Measurements from ENCODE around the gene MBNL1. TPM values are rescaled to one million over a fixed set of nuclear protein-coding genes. Genes with fewer than 3 reads are reported as not detected.

Gene MBNL1
- total and polyA plus RNA-seq, 4 donors = 25.8 to 121 (median 71.9) TPM

DNA sequence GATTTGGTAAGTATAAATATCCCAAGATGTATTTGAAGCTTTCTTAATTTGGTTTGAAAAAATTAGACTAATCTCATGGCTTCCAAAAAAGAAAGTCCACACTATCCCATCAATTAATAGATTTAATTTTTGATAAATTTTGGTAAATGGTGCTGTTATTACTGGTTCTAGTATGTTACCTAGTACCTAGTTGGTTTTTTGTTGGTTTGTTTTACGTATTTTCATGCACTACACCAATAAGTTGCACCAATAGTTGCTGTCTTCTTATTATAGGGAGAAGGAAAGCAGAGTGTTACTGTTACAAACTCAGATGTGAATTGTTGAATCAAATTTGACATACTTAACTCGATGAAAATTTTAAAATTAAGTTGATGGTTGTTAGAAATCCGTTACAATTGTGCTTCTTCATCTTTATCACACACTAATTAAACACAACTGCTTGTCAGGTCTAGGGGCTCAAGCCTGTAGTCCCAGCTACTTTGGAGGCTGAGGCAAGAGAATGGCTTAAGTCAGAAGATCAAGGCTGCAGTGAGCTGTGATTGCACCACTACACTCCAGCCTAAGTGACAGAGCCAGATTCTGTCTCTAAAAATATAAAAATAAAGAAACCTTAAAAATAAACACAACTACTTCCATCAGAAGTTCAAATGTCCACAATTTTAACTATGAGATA is 23.1 kb upstream of the MBNL1 start:
- no peaks in the 10 kb centered on the region for H3K9me3 ChIP-seq (ENCODE audit: control insufficient read depth, insufficient read depth, low read length)
- no peak overlapping the region for H3K4me3 ChIP-seq (ENCODE audit: low read depth, low read length)
- no peak for DNase-seq (ENCODE audit: low read depth in 4 of 6, low spot score in 6 of 6)
- WGBS (ENCODE audit: insufficient coverage) = no CpG with 5 or more reads among the region's 3 CpGs
- H3K4me1 ChIP-seq (ENCODE audit: control insufficient read depth, insufficient read depth, low read length) = no peaks in the 10 kb centered on the region
- H3K27ac ChIP-seq (ENCODE audit: low read depth, low read length) = no peak overlapping the region
- no peaks in the 10 kb centered on the region for H3K27me3 ChIP-seq (ENCODE audit: control insufficient read depth, insufficient read depth, low read length)
- no peaks in the 10 kb centered on the region for H3K36me3 ChIP-seq (ENCODE audit: control insufficient read depth, insufficient read depth, low read length)

DNA sequence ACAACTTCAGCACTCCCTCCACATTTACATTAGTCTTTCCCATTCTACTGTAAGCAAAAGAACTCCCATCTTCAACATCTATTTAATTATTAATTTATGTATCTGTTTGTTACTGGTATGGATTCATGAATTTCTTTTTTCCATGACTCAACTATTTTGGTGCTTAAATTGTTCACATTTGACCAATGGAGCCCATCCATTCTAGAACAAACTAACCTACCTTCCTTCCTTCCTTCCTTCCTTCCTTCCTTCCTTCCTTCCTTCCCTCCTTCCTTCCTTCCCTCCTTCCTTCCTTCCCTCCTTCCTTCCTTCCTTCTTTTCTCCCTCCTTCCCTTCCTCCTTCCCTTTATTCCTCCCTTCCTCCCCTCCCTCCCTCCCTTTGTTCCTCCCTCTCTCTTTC is 16.8 kb upstream of the MBNL1 start:
- no peaks in the 10 kb centered on the region for H3K36me3 ChIP-seq (ENCODE audit: control insufficient read depth, insufficient read depth, low read length)

DNA sequence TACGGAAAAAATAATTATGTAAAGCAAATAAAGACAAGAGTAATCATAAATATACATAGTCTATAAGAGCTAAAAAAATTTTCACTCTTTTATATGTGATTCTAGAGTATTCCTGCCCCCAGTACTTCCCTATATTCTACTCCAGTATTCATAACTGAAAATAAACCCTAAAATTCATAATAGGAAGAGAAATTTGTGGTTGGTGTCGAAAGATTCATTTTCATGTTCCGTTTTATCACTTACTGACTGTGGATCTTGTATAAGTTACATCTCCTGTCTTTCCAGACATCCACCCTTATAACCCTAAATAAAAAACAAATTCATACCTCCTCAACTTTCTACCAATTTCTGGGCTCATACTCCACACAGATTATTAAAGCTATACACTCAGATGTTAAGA is 16.0 kb upstream of the MBNL1 start:
- no peak overlapping the region for H3K27ac ChIP-seq (ENCODE audit: low read depth, low read length)
- H3K4me3 ChIP-seq (ENCODE audit: low read depth, low read length) = no peak overlapping the region
- H3K4me1 ChIP-seq (ENCODE audit: control insufficient read depth, insufficient read depth, low read length) = no peaks in the 10 kb centered on the region
- H3K27me3 ChIP-seq (ENCODE audit: control insufficient read depth, insufficient read depth, low read length) = no peaks in the 10 kb centered on the region
- no peaks in the 10 kb centered on the region for H3K9me3 ChIP-seq (ENCODE audit: control insufficient read depth, insufficient read depth, low read length)
- no CpG with 5 or more reads among the region's 3 CpGs for WGBS (ENCODE audit: insufficient coverage)
- H3K36me3 ChIP-seq (ENCODE audit: control insufficient read depth, insufficient read depth, low read length) = no peaks in the 10 kb centered on the region
- no peak for DNase-seq (ENCODE audit: low read depth in 4 of 6, low spot score in 6 of 6)

More for the DNA sequence above, 16.8 kb upstream of the MBNL1 start:
- DNase-seq (ENCODE audit: low read depth in 4 of 6, low spot score in 6 of 6) = no peak
- Histone ChIP-seq H3K4me3 (ENCODE audit: low read depth, low read length) (no peak overlapping the region), H3K9me3 (ENCODE audit: control insufficient read depth, insufficient read depth, low read length) (no peaks in the 10 kb centered on the region), H3K27ac (ENCODE audit: low read depth, low read length) (no peak overlapping the region), H3K4me1 (ENCODE audit: control insufficient read depth, insufficient read depth, low read length) (no peaks in the 10 kb centered on the region), H3K27me3 (ENCODE audit: control insufficient read depth, insufficient read depth, low read length) (no peaks in the 10 kb centered on the region)

DNA sequence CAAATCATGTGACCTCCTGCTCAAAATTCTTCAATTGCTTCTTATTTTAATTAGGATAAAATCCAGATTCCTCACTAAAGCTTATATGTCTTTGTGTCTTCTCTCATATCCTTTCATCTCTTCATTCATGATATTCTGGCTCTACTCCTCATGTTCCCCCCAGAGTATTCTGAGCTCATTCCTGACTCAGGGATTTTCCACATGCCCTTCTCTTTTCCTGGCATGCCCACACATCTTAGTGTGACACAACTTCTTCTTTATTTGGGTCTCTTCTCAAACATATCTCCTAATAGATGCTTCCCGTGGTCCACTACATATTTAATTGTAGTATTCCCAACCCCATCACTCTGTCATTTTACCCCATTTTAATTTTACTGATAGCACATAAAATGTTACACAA is 15.2 kb upstream of the MBNL1 start:
- no peak overlapping the region for H3K27ac ChIP-seq (ENCODE audit: low read depth, low read length)
- H3K36me3 ChIP-seq (ENCODE audit: control insufficient read depth, insufficient read depth, low read length) = no peaks in the 10 kb centered on the region
- H3K9me3 ChIP-seq (ENCODE audit: control insufficient read depth, insufficient read depth, low read length) = no peaks in the 10 kb centered on the region
- WGBS (ENCODE audit: insufficient coverage) = 83% methylated on average over 1 of the region's 1 CpG
- no peaks in the 10 kb centered on the region for H3K27me3 ChIP-seq (ENCODE audit: control insufficient read depth, insufficient read depth, low read length)
- H3K4me1 ChIP-seq (ENCODE audit: control insufficient read depth, insufficient read depth, low read length) = no peaks in the 10 kb centered on the region
- no peak overlapping the region for H3K4me3 ChIP-seq (ENCODE audit: low read depth, low read length)
- no peak for DNase-seq (ENCODE audit: low read depth in 4 of 6, low spot score in 6 of 6)

DNA sequence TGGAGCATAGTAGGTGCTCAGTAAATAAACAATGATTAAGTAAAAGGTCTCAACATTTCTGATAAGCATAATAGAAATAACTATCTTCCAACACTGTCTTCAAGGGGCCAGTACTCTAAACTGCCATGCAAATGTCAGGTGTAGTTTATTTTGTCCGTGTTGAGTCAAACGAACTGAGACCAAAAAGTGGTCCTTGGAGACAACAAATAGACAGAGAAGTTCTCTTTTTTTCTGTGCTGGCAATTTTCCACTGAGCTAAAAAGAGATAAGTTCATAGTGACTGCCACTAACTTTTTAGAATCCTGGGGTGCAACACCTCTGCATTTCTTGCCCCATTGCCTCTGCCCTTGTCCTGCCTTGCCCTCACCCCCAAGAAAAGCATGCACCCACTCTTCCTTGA is 14.7 kb upstream of the MBNL1 start:
- H3K27ac ChIP-seq (ENCODE audit: low read depth, low read length) = no peak overlapping the region
- no peaks in the 10 kb centered on the region for H3K4me1 ChIP-seq (ENCODE audit: control insufficient read depth, insufficient read depth, low read length)
- H3K36me3 ChIP-seq (ENCODE audit: control insufficient read depth, insufficient read depth, low read length) = no peaks in the 10 kb centered on the region
- H3K9me3 ChIP-seq (ENCODE audit: control insufficient read depth, insufficient read depth, low read length) = no peaks in the 10 kb centered on the region
- H3K4me3 ChIP-seq (ENCODE audit: low read depth, low read length) = no peak overlapping the region
- DNase-seq (ENCODE audit: low read depth in 4 of 6, low spot score in 6 of 6) = no peak
- no peaks in the 10 kb centered on the region for H3K27me3 ChIP-seq (ENCODE audit: control insufficient read depth, insufficient read depth, low read length)
- WGBS (ENCODE audit: insufficient coverage) = 94% methylated on average over 2 of the region's 2 CpGs

DNA sequence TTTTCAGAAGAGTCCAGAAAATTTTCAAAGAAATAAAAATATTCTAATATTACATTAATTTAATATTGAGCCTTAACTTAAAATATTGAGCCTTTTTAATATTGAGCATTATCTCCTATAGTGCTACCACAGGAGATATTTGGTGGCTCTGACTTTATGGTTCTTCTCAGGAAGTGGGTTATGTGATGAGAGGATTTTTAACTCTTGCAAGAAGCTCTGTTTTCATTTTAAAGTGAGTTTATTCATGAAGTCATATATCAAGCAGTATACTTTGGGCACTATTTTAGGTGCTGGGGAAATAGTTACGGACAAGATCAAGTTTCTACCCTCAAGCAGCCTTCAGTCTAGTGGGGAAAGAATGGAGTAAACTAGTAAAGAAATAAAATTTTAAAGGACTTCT is 13.4 kb upstream of the MBNL1 start:
- Histone ChIP-seq H3K27ac (ENCODE audit: low read depth, low read length) (no peak overlapping the region), H3K4me1 (ENCODE audit: control insufficient read depth, insufficient read depth, low read length) (no peaks in the 10 kb centered on the region), H3K4me3 (ENCODE audit: low read depth, low read length) (no peak overlapping the region), H3K36me3 (ENCODE audit: control insufficient read depth, insufficient read depth, low read length) (no peaks in the 10 kb centered on the region), H3K27me3 (ENCODE audit: control insufficient read depth, insufficient read depth, low read length) (no peaks in the 10 kb centered on the region), H3K9me3 (ENCODE audit: control insufficient read depth, insufficient read depth, low read length) (no peaks in the 10 kb centered on the region)
- DNase-seq (ENCODE audit: low read depth in 4 of 6, low spot score in 6 of 6) = no peak
- no CpG with 5 or more reads among the region's 1 CpG for whole genome bisulfite sequencing (ENCODE audit: insufficient coverage)

DNA sequence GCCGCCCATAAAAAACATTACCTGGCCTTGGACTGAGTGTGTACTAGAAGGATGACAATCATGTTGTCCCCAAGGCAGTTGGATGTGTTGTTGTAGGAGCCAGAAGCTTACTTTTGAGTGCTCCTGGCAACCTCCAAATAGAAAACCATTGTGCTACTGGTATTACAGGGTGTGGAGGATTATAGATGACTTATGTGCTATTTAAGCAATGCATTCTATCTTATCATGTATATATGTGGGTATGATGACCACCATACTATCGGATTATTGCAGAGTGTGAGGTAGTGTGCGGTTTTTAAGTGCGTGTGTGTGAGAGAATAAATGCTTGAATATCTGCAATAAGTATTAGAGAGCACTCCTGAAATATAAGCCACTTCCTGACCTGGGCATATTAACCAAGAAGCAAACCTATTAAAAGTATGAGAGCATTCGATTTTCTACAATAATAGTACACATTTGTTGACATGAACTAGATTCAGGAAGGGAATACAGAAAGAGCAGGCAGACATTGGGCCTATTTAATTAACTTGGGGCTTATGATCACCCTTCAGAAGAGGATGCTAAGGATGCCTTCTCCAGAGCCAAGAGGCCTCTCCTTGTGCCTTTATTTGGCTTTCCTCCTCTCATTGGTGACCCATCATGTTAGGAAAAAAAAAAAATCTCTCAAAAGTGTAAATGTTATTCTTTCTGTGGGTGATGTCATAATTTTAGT is 11.7 kb upstream of the MBNL1 start:
- Histone ChIP-seq H3K9me3 (ENCODE audit: control insufficient read depth, insufficient read depth, low read length) (no peaks in the 10 kb centered on the region), H3K4me3 (ENCODE audit: low read depth, low read length) (no peak overlapping the region), H3K27me3 (ENCODE audit: control insufficient read depth, insufficient read depth, low read length) (no peaks in the 10 kb centered on the region), H3K27ac (ENCODE audit: low read depth, low read length) (no peak overlapping the region), H3K4me1 (ENCODE audit: control insufficient read depth, insufficient read depth, low read length) (no peaks in the 10 kb centered on the region), H3K36me3 (ENCODE audit: control insufficient read depth, insufficient read depth, low read length) (no peaks in the 10 kb centered on the region)
- 100% methylated on average over 1 of the region's 5 CpGs for WGBS (ENCODE audit: insufficient coverage)
- no peak for DNase-seq (ENCODE audit: low read depth in 4 of 6, low spot score in 6 of 6)

DNA sequence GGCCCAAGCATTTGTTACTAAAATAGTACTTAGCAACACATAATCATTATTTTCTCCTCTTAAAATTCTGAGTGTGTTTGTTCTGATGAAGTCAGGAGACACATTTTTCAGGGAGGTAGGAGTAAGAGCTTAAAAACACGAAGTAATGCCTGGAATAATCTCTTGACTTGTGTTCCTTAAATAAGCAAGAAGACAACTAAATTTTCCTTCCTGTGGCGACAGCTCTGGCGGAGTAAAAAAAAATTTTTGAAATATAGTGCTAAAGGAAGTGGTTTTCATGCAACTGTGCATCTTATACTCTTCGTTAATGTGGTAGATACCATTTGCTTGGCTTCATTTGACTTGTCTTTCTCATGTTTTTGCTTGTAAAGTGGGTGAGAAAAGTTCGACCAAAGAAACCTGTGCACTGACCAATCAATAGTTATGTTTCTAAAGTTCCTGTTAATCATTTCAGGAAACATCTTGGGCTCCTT is 11.1 kb upstream of the MBNL1 start:
- H3K4me1 ChIP-seq (ENCODE audit: control insufficient read depth, insufficient read depth, low read length) = no peaks in the 10 kb centered on the region
- H3K27me3 ChIP-seq (ENCODE audit: control insufficient read depth, insufficient read depth, low read length) = no peaks in the 10 kb centered on the region
- H3K36me3 ChIP-seq (ENCODE audit: control insufficient read depth, insufficient read depth, low read length) = no peaks in the 10 kb centered on the region
- no peak overlapping the region for H3K27ac ChIP-seq (ENCODE audit: low read depth, low read length)
- 71% methylated on average over 1 of the region's 5 CpGs for WGBS (ENCODE audit: insufficient coverage)
- H3K4me3 ChIP-seq (ENCODE audit: low read depth, low read length) = no peak overlapping the region
- DNase-seq (ENCODE audit: low read depth in 4 of 6, low spot score in 6 of 6) = no peak
- H3K9me3 ChIP-seq (ENCODE audit: control insufficient read depth, insufficient read depth, low read length) = no peaks in the 10 kb centered on the region

DNA sequence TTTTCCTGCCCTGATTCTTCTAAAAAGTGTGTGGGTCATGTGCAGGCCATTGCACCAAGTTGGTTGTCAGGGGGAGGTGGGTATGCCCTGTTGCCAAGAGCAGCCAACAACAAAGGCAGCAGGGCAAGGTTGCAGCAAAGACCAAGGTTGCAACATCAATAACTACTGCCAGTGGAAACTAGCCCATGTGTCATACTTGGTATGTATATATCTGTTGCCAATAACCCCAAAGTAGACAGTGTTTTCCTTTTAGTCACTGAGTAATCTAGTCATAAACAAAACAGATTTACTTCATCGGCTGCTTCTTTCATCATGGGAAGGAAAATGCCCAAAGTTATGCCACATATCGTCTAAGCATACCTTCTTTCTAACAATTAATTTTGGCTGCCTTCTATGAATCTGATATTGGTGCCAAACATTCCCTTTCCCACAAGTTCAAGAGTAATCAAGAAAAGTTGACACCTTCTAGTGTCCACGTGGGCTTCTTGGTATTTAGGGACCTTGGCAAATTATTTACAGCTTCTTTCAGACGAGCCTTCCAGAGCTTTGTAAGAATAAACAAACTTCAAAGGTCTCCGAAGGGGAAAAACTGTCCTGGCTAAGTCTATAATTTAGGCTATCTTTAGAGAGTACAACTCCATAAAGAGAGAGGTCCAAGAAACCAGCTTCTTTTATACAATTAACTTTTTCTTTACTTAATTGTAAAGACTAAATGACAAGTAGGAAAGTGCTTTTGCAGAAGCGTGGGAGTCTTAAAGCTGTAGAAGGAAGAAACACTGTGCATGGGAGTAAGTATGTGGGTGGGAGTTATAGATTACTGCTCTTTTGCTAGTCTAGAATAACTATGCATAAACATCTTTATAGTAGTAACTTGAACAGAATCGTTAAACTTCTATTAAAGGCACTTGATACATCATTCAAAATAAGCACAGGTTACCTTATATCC is 10.0 kb upstream of the MBNL1 start:
- 33% methylated on average over 2 of the region's 7 CpGs for WGBS (ENCODE audit: insufficient coverage)
- Histone ChIP-seq H3K27ac (ENCODE audit: low read depth, low read length) (no peak overlapping the region), H3K4me3 (ENCODE audit: low read depth, low read length) (no peak overlapping the region), H3K36me3 (ENCODE audit: control insufficient read depth, insufficient read depth, low read length) (no peaks in the 10 kb centered on the region), H3K9me3 (ENCODE audit: control insufficient read depth, insufficient read depth, low read length) (no peaks in the 10 kb centered on the region), H3K27me3 (ENCODE audit: control insufficient read depth, insufficient read depth, low read length) (no peaks in the 10 kb centered on the region), H3K4me1 (ENCODE audit: control insufficient read depth, insufficient read depth, low read length) (no peaks in the 10 kb centered on the region)
- peak in 1 of 6 donors; percentile 5 for DNase-seq (ENCODE audit: low read depth in 4 of 6, low spot score in 6 of 6)

All from spinal cord (tissue), 10 donors.